BLaER1 treated with 17β-estradiol and CSF1 and Interleukin-3, amounts not matched to agents 10 nM and 100 nM (cell line): ENCODE data around the gene LCA5L.

Source experiments
- H3K27ac ChIP-seq, 11 experiments: shearing (Covaris generic); formaldehyde crosslinking; 2 replicates each; pipeline ENCODE4 v1.8.1; 2022
- H3K27me3 ChIP-seq, 11 experiments: shearing (Covaris generic); formaldehyde crosslinking; 2 replicates each; pipeline ENCODE4 v1.8.1; 2022
- H3K36me3 ChIP-seq, 11 experiments: shearing (Covaris generic); formaldehyde crosslinking; 2 replicates each; pipeline ENCODE4 v1.8.1; 2022
- H3K4me1 ChIP-seq, 10 experiments: shearing (Covaris generic); formaldehyde crosslinking; 2 replicates each; pipeline ENCODE4 v1.8.1; 2022
- H3K4me2 ChIP-seq, 11 experiments: shearing (Covaris generic); formaldehyde crosslinking; 2 replicates each; pipeline ENCODE4 v1.8.1; 2022
- H3K4me3 ChIP-seq, 10 experiments: shearing (Covaris generic); formaldehyde crosslinking; 2 replicates each; pipeline ENCODE4 v1.8.1; 2022
- H3K9ac ChIP-seq, 11 experiments: shearing (Covaris generic); formaldehyde crosslinking; 2 replicates each; pipeline ENCODE4 v1.8.1; 2022
- H3K9me3 ChIP-seq, 11 experiments: shearing (Covaris generic); formaldehyde crosslinking; replicated peaks in 1 of 11; 2 replicates each; pipeline ENCODE4 v1.8.1; 2022
- H4K20me1 ChIP-seq, 11 experiments: shearing (Covaris generic); formaldehyde crosslinking; 2 replicates each; pipeline ENCODE4 v1.8.1; 2022
- Cebpa-rat ChIP-seq, 11 experiments: shearing (Covaris generic); IDR thresholded peaks; 2 replicates each; pipeline ENCODE4 v1.8.1; 2022

LCA5L gene

DNA sequence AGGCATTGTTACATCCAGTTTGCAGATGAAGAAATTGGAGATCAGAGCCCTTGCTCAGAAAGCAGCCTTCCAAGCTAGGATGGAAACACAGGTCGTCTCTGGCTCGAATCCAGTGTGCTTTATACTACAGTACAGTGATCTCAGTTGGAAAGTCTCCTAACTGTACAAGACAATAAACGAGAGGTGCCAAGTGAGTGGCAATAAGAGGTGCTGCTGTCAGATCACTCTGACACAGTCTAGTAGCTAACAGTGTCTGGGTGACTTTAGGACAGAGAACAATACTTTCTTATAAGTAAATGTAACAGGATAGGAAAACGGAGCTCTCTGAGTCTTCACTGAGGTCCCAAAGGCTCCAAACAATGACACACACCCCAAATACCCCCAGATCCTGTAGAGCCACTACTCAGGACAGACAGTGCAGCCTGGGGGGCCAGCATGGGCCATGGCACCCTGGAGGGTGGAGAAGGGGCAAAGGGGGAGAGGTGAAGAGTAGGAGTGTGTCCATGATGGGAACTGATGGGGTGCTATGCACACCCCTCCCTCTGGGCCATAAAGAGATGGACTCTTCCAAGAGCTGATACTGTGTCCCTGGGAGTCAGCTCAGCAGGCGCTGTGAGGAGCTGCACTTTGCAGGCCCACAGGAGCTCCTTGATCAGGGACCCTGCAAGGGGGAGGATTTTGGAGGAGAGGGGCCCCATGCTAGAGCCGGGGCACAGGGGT lies 9.5 kb upstream of the LCA5L start:
- H4K20me1 ChIP-seq: no peaks in the 10 kb centered on the region; a peak in 1 of 22 replicates
- H3K27ac ChIP-seq: no peak overlapping the region
- H3K27me3 ChIP-seq: no peaks in the 10 kb centered on the region
- H3K4me1 ChIP-seq: no peaks in the 10 kb centered on the region
- no peaks in the 10 kb centered on the region for H3K36me3 ChIP-seq
- no peak overlapping the region for H3K4me2 ChIP-seq
- no peak for TF ChIP-seq Cebpa-rat (IDR thresholded peaks at IDR 0.05)
- no peak overlapping the region for H3K4me3 ChIP-seq
- no peaks in the 10 kb centered on the region for H3K9me3 ChIP-seq
- no peak overlapping the region for H3K9ac ChIP-seq

DNA sequence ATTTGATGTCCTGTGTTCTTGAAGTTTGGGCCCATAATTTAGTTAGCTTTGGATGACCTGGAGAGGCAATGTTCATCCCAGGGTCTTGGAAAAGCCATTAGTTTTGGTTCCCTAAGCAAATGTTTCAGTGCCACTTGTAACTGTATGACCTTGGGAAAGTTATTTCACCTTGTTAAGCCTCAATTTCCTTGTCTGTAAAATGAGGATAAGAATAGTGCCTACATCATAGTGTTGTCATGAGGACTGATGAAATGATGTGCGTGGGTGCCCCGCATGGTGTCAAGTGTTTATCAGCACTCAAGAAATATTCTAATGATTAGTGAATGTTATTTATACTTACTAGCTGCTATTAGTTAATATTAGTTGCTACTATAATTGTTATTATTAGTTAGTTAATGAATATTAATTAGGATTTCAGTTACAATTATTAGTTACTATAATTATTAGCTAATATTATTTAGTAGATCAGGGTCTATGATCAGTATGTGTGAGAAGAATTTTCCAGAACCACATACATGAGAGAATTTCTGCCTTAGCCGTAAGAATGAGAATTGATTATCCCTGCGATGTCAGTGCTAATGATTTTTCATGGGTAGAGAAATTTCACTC lies 8.1 kb upstream of the LCA5L start:
- no peak for TF ChIP-seq Cebpa-rat (IDR thresholded peaks at IDR 0.05)
- no peaks in the 10 kb centered on the region; a peak in 1 of 22 replicates for H4K20me1 ChIP-seq
- no peak overlapping the region for H3K9ac ChIP-seq
- H3K4me3 ChIP-seq: no peak overlapping the region
- no peaks in the 10 kb centered on the region for H3K36me3 ChIP-seq
- no peak overlapping the region for H3K4me2 ChIP-seq
- H3K27me3 ChIP-seq: no peaks in the 10 kb centered on the region
- H3K4me1 ChIP-seq: no peaks in the 10 kb centered on the region
- H3K9me3 ChIP-seq: no peaks in the 10 kb centered on the region
- H3K27ac ChIP-seq: no peak overlapping the region

DNA sequence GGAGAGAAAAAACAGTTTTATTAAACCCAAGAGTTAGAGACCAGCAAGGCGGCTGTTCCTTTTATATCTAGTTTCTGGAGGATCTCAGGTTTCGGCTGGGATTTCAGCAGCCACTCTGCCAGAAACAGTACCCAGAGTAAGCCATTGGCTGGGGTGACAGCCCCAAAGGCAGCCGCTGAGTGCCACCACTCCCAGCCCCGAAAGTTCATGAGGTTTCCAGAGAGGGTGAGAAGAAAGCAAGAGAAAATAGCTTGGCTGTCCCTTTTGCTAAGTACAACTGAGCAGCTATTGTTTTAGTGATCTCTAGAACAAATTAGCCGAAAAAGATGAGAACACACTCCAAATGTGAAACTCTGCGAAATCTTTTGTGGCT lies 7.4 kb upstream of the LCA5L start:
- Histone ChIP-seq H3K36me3 (no peaks in the 10 kb centered on the region), H3K9me3 (no peaks in the 10 kb centered on the region), H3K9ac (no peak overlapping the region), H4K20me1 (no peaks in the 10 kb centered on the region; a peak in 1 of 22 replicates), H3K4me1 (no peaks in the 10 kb centered on the region), H3K27ac (no peak overlapping the region), H3K27me3 (no peaks in the 10 kb centered on the region), H3K4me2 (no peak overlapping the region), H3K4me3 (no peak overlapping the region)
- TF ChIP-seq Cebpa-rat (IDR thresholded peaks at IDR 0.05): no peak

DNA sequence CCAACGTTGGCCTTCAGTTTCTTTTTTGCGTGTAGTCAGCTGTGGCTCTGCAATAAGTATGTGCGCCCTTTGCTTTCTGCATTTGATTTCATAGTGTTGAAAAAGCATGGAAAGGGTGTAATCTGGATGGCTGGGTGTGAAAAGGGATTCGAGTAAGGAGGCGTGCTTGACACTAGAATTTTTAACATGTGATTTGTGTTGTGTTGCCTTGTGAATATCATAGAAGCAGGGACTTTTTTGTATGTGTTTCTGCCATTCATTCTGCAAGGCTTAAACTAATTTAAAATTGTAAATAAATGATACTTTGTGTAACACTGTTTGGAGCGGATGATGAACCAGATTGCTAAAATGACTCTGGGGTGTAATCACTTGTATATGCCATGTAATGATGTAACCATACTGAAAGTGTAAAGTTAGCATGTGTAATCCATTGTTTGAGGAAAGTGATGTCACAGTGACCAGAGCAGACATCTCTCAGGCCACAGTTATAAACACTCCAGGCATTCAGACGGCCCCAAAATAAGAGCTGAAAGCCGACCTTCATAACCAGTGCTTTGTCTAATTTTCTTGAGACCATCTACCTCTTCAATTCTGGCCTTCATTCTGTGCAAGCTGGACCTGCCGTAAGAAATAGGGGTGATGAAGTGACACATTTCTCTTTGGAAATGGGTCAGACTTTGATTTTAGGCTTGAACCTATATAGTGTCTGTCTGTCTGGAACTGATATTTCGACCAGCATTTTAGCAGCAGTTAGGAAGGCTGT lies 6.8 kb upstream of the LCA5L start:
- no peaks in the 10 kb centered on the region for H3K4me1 ChIP-seq
- no peaks in the 10 kb centered on the region for H3K27me3 ChIP-seq
- no peak overlapping the region for H3K27ac ChIP-seq
- no peaks in the 10 kb centered on the region for H3K9me3 ChIP-seq
- no peak overlapping the region for H3K9ac ChIP-seq
- H4K20me1 ChIP-seq: no peaks in the 10 kb centered on the region; a peak in 1 of 22 replicates
- H3K4me2 ChIP-seq: no peak overlapping the region
- TF ChIP-seq Cebpa-rat (IDR thresholded peaks at IDR 0.05): no peak
- no peaks in the 10 kb centered on the region for H3K36me3 ChIP-seq
- no peak overlapping the region for H3K4me3 ChIP-seq

DNA sequence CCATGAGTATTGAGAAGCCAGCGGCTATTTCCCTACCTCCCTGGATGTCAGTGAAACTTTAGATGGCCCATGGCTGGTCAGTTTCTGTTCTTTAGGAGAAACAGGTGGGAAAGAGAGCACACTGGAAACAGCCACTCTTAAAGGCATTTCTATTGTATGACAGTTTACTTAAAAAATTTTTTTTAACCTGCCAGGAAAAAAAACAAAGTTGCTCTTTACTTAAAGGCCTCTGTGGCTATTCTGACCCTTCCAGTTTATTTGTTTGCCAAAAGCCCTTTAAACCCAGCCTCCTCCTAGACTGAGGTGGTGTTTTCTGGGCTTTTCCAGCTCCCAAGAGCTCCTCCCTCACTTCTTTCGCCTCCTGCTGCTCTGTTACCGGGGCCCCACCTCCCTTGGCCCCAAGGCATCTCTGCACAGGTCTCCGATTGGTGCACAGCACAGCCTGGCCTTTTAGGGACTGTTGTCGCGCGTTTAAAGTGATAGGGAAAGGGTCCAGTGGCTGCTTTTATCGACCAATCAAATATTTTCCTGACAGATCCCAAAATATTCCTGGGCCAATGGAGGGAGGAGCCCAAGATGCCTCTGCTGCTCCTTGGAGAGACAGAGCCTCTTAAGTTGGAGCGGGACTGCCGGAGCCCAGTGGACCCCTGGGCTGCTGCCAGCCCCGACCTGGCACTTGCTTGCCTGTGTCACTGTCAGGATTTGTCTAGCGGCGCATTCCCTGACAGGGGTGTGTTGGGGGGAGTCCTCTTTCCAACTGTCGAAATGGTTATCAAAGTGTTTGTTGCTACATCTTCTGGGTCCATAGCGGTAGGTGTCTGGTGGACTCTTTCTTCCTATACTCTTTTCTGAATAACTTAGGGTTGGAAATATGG lies 6.0 kb upstream of the LCA5L start, which contains the start of gene SH3BGR:
Gene SH3BGR (plus strand): TSS at position 639 of the 875 bp plus-strand sequence. CDS start 127 bp downstream, at position 766.
- no peaks in the 10 kb centered on the region for H3K9me3 ChIP-seq
- H4K20me1 ChIP-seq: no peaks in the 10 kb centered on the region; a peak in 1 of 22 replicates
- no peak for TF ChIP-seq Cebpa-rat (IDR thresholded peaks at IDR 0.05)
- peaks cover 0 to 2% (median 0%) of the 10 kb centered on the region in 10 experiments; a peak in 6 of 20 replicates for H3K4me1 ChIP-seq
- H3K36me3 ChIP-seq: no peaks in the 10 kb centered on the region
- H3K9ac ChIP-seq: no peak within 1 kb of the TSS
- no peaks in the 10 kb centered on the region for H3K27me3 ChIP-seq
- H3K4me3 ChIP-seq: no peak within 1 kb of the TSS
- no peak within 1 kb of the TSS for H3K4me2 ChIP-seq
- no peak within 1 kb of the TSS for H3K27ac ChIP-seq

DNA sequence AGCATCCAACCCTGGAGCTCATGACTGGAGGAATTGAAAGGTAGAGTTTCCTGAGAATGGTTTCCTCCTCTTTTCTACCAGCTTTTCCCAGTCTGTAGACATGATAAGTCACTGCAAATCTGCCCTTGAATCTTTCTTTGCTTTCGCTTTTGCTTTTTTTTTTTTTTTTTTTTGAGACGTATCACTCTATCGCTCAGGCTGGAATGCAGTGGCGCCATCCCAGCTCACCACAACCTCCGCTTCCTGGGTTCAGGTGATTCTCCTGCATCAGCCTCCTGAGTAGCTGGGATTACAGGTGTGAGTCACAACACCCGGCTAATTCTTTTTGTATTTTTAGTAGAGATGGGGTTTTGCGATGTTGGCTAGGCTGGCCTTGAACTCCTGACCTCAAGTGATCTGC lies 1.7 kb upstream of the LCA5L start:
- H3K9me3 ChIP-seq: no peaks in the 10 kb centered on the region
- no peak for TF ChIP-seq Cebpa-rat (IDR thresholded peaks at IDR 0.05)
- H4K20me1 ChIP-seq: no peaks in the 10 kb centered on the region
- no peak overlapping the region for H3K27ac ChIP-seq
- H3K27me3 ChIP-seq: peaks cover 0 to 6% (median 0%) of the 10 kb centered on the region in 11 experiments; a peak in 5 of 22 replicates
- H3K36me3 ChIP-seq: no peaks in the 10 kb centered on the region
- H3K9ac ChIP-seq: no peak overlapping the region
- no peak overlapping the region for H3K4me2 ChIP-seq
- H3K4me3 ChIP-seq: no peak overlapping the region
- H3K4me1 ChIP-seq: peaks cover 10 to 20% (median 14%) of the 10 kb centered on the region in 10 experiments

DNA sequence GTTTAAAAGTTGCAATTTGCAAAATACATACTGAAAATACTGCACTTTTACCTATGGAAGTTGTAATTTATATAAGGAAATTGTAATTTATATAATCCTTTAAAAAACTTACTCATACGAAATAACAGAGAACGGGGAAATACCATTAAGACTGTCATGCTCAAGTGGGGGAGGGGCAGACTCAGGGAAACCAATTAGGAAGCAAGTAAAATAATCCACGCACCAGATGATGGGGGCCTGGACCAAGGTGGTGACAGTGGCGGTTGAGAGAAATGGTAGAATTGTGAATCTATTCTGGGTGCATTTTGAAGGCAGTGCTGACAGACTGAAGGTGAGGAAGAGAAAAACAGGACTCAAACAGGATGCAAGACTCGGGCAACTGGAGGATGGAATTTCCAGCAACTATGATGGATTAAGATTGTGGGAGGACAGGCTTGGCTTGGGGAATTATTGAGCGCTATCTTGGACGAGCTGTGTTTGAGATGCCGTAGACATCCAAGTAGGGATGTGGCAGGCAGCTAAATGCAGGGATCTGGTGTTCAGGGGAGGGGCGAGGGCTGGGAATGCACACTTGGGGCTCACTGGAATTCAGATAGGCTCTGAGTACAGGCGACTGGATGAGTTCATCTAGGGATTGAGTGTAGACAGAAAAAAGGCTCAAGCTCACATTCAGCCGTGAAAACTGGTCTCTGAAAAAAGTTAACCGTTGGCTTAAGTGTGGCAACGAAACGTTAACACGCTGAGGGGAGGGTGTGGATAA lies 977 bp downstream of the LCA5L start:
- TF ChIP-seq Cebpa-rat (IDR thresholded peaks at IDR 0.05): no peak
- peak overlapping the region; percentile 84 to 95 (median 91) for H3K4me2 ChIP-seq
- peaks cover 0 to 6% (median 0%) of the 10 kb centered on the region in 11 experiments; a peak in 5 of 22 replicates for H3K27me3 ChIP-seq
- H3K9ac ChIP-seq: peak overlapping the region; percentile 68 to 84 (median 82)
- peak overlapping the region in 5 of 11 experiments; percentile 75 to 87 (median 86); a peak in 8 of 22 replicates for H3K27ac ChIP-seq
- no peaks in the 10 kb centered on the region for H3K36me3 ChIP-seq
- peaks cover 10 to 20% (median 14%) of the 10 kb centered on the region in 10 experiments for H3K4me1 ChIP-seq
- no peaks in the 10 kb centered on the region for H4K20me1 ChIP-seq
- no peaks in the 10 kb centered on the region for H3K9me3 ChIP-seq
- peak overlapping the region; percentile 71 to 88 (median 77) for H3K4me3 ChIP-seq
